Endothelial cell of umbilical vein (primary cell): ENCODE measurements around the gene CNTN5. TPM values are rescaled to one million over a fixed set of nuclear protein-coding genes. Genes with fewer than 3 reads are reported as not detected.
"Not testable (repeated sequence)": the region's sequence is repeated elsewhere in the genome, so short reads cannot be mapped to it uniquely, and the experiment has no call there.

Source experiments
- BruUV-seq: library from RNA; stranded (reverse); fragments of 400-500 nt; replicated peaks from 2 replicates; lab custom pipeline; 2021; lab: Mats Ljungman, UMichigan
- CTCF ChIA-PET: fragments of 300-600, 350-600 bp; sonication (Branson Sonifier 250); formaldehyde crosslinking; loops from one replicate; lab custom pipeline; 2021; ENCODE audit warnings: antibody characterized with exemption, inconsistent platforms; lab: Charles Lee
- POLR2A ChIA-PET: fragments of 300-600, 350-600 bp; sonication (Branson Sonifier 250); formaldehyde crosslinking; loops from one replicate; lab custom pipeline; 2021; ENCODE audit warnings: antibody characterized with exemption, inconsistent platforms; lab: Charles Lee
- DNase-seq: peaks from one replicate; pipeline ENCODE4 v3.0.0-alpha.2; 2011; ENCODE audit warnings: low read depth, low spot score
- FAIRE-seq: peaks from 2 replicates; lab custom pipeline; 2011; peaks lifted over from hg19 to GRCh38; lab: Jason Lieb, UNC
- H2AFZ ChIP-seq: 2 replicates; pipeline ENCODE4 v1.6.0; 2012; ENCODE audit warnings: low read depth, low read length, control low read depth, inconsistent platforms
- H3K27ac ChIP-seq: 2 replicates; pipeline ENCODE4 v1.5.1; 2011; ENCODE audit warnings: low read depth, mild to moderate bottlenecking, control low read depth, low read length, moderate library complexity; ENCODE audit not compliant: insufficient read depth
- H3K27me3 ChIP-seq, 2 experiments: 2 replicates each; pipeline versions ENCODE4 v1.6.0 to v1.6.1; 2011; ENCODE audit warnings: low read length in 2 of 2, mixed read lengths in 1 of 2; ENCODE audit not compliant: control insufficient read depth in 2 of 2, insufficient read depth in 2 of 2
- H3K36me3 ChIP-seq, 2 experiments: 2 replicates in 1 of 2; 3 replicates in 1 of 2; pipeline ENCODE4 v1.5.1; 2011; ENCODE audit warnings: low read length in 2 of 2, mild to moderate bottlenecking in 1 of 2, moderate library complexity in 1 of 2; ENCODE audit not compliant: control insufficient read depth in 2 of 2, insufficient read depth in 2 of 2; ENCODE audit errors: extremely low read depth in 1 of 2
- H3K4me1 ChIP-seq: 3 replicates; pipeline ENCODE4 v1.5.1; 2011; ENCODE audit warnings: mild to moderate bottlenecking, low read length; ENCODE audit not compliant: control insufficient read depth, insufficient read depth; ENCODE audit errors: extremely low read depth
- H3K4me2 ChIP-seq: 2 replicates; pipeline ENCODE4 v1.6.1; 2011; ENCODE audit warnings: low read length, control low read depth, mixed read lengths; ENCODE audit not compliant: insufficient read depth
- H3K4me3 ChIP-seq, 3 experiments: fragments of 200-600 bp in 1 of 3; sonication (generic), shearing (Covaris generic) in 1 of 3; replicated peaks in 1 of 3; 2 replicates each; pipeline ENCODE4 v1.5.1; 2011 to 2016; ENCODE audit warnings: control low read depth in 3 of 3, low read length in 3 of 3, mild to moderate bottlenecking in 2 of 3, inconsistent platforms in 1 of 3, low read depth in 1 of 3, moderate library complexity in 1 of 3; ENCODE audit not compliant: insufficient read depth in 1 of 3
- H3K79me2 ChIP-seq: 2 replicates; pipeline ENCODE4 v1.6.0; 2012; ENCODE audit warnings: low read length, inconsistent platforms; ENCODE audit not compliant: control insufficient read depth, insufficient read depth
- H3K9ac ChIP-seq: replicated peaks from 2 replicates; pipeline ENCODE3; 2011; ENCODE audit warnings: low read length, control low read depth; ENCODE audit not compliant: insufficient read depth; ENCODE audit errors: extremely low read depth
- H3K9me1 ChIP-seq: replicated peaks from 3 replicates; pipeline ENCODE4 v1.6.0; 2011; ENCODE audit warnings: mild to moderate bottlenecking, low read length; ENCODE audit not compliant: control insufficient read depth, insufficient read depth; ENCODE audit errors: extremely low read depth
- H3K9me3 ChIP-seq: replicated peaks from 2 replicates; pipeline ENCODE4 v1.5.1; 2012; ENCODE audit warnings: low read length, inconsistent platforms; ENCODE audit not compliant: control insufficient read depth, insufficient read depth
- H4K20me1 ChIP-seq: replicated peaks from 2 replicates; pipeline ENCODE3; 2011; ENCODE audit warnings: mild to moderate bottlenecking, low read length; ENCODE audit not compliant: control insufficient read depth, insufficient read depth; ENCODE audit errors: extremely low read depth
- CTCF ChIP-seq, 2 donors: IDR thresholded peaks; 1 replicate in 1 of 2; 2 replicates in 1 of 2; pipeline ENCODE4 v1.5.1; 2011; ENCODE audit warnings: low read length in 2 of 2, mild to moderate bottlenecking in 2 of 2, moderate library complexity in 2 of 2, control low read depth in 1 of 2, inconsistent platforms in 1 of 2, low read depth in 1 of 2; ENCODE audit not compliant: insufficient read depth in 1 of 2; ENCODE audit errors: extremely low read depth in 1 of 2
- EZH2 ChIP-seq: IDR thresholded peaks from 2 replicates; pipeline ENCODE4 v1.6.1; 2012; ENCODE audit warnings: borderline replicate concordance, low read depth, mild to moderate bottlenecking, moderate library complexity, low read length, inconsistent platforms; ENCODE audit not compliant: severe bottlenecking
- MAX ChIP-seq: IDR thresholded peaks from 2 replicates; pipeline ENCODE4 v1.6.1; 2011; ENCODE audit not compliant: insufficient read depth, insufficient read length
- MYC ChIP-seq: IDR thresholded peaks from one replicate; pipeline ENCODE4 v1.6.1; 2011; ENCODE audit warnings: mild to moderate bottlenecking, low read depth, low read length
- dilution Hi-C: fragments of 300-500 bp; cut with MboI; formaldehyde crosslinking; loops from one replicate; pipeline ENCODE4 v1.15.0; 2019; ENCODE audit warnings: low sequenced_read_pairs; ENCODE audit not compliant: extremely low pct_ligation_motif_present
- intact Hi-C: fragments of 100-400 bp; cut with micrococcal nuclease; formaldehyde crosslinking; loops from one replicate; pipeline ENCODE4 v1.10.0; 2022
- polyA plus RNA-seq, 4 experiments: library from polyadenylated mRNA; depleted of rRNA in 3 of 4; stranded (reverse) in 3 of 4; unstranded in 1 of 4; fragments of >200 nt; gene quantifications; 2 replicates each; pipeline versions ENCODE4 v1.2.1 to v1.2.3, GENCODE V29; 2011 to 2012; ENCODE audit warnings: missing spikeins in 1 of 4
- total RNA-seq: library from RNA; stranded (reverse); gene quantifications from 2 replicates; pipeline ENCODE4 v1.2.3, GENCODE V29; 2021

The CNTN5 gene
- total and polyA plus RNA-seq, 2 donors (not counting 3 experiments of a cell fraction or from before 2014, with no cell fraction given): not detected

GRCh38 chr11:100273066-100273815, 1252.5 kb downstream of the CNTN5 start:
- Histone ChIP-seq H3K27ac (no peak overlapping the region), H2AFZ (no peak overlapping the region), H3K36me3 (no peaks in the 10 kb centered on the region), H3K4me1 (no peaks in the 10 kb centered on the region), H3K9ac (no peak overlapping the region), H3K9me3 (peaks cover 3% of the 10 kb centered on the region), H3K9me1 (no peaks in the 10 kb centered on the region), H3K4me3 (no peak overlapping the region), H3K4me2 (no peak overlapping the region), H4K20me1 (no peaks in the 10 kb centered on the region), H3K79me2 (no peaks in the 10 kb centered on the region), H3K27me3 (no peaks in the 10 kb centered on the region)
- FAIRE-seq: no peak
- CTCF ChIA-PET: no interaction called here
- dilution Hi-C loops (no loop called here), intact Hi-C loops (no loop called here)
- no peak for DNase-seq
- TF ChIP-seq MAX (no peak), EZH2 (no peak), MYC (no peak), CTCF (IDR thresholded peaks at IDR 0.05; ENCODE audit: extremely low read depth in 1 of 2, insufficient read depth in 1 of 2, low read depth in 1 of 2, low read length in 2 of 2) (no peak)
- POLR2A ChIA-PET: no interaction called here
- no TSS peak for BruUV-seq

GRCh38 chr11:100274466-100274865, 1253.7 kb downstream of the CNTN5 start:
- FAIRE-seq, H3K9me1 ChIP-seq, BruUV-seq, H3K27me3 ChIP-seq, H4K20me1 ChIP-seq, H3K27ac ChIP-seq, H3K4me3 ChIP-seq, H2AFZ ChIP-seq, DNase-seq, H3K9ac ChIP-seq, H3K9me3 ChIP-seq, CTCF ChIA-PET, intact Hi-C loops, H3K36me3 ChIP-seq, dilution Hi-C loops, POLR2A ChIA-PET, H3K4me1 ChIP-seq, H3K4me2 ChIP-seq, H3K79me2 ChIP-seq: not testable (repeated sequence)
